GM23338 (cell line): ENCODE measurements around the gene STIP1. TPM values are rescaled to one million over a fixed set of nuclear protein-coding genes. Genes with fewer than 3 reads are reported as not detected.

ENCODE experiments used
- ATAC-seq: fragments of 200-7000 bp; cut with Tn5 transposase; 3 replicates; pipeline ENCODE4 v1.9.1; 2020
- DNase-seq: peaks from one replicate; pipeline ENCODE4 v3.0.0-alpha.2; 2015; ENCODE audit warnings: low spot score
- H2AFZ ChIP-seq: fragments of 200-600 bp; sonication (generic); 2 replicates; pipeline ENCODE4 v1.8.0; 2016; ENCODE audit warnings: antibody characterized with exemption, mild to moderate bottlenecking, moderate library complexity
- H3F3A ChIP-seq: fragments of 200-600 bp; sonication (generic); replicated peaks from 2 replicates; pipeline ENCODE4 v1.8.0; 2017; ENCODE audit warnings: antibody characterized with exemption, mixed run types, low read depth
- H3K27ac ChIP-seq: fragments of 200-600 bp; sonication (generic); 2 replicates; pipeline ENCODE4 v1.6.1; 2016; ENCODE audit warnings: low read depth
- H3K27me3 ChIP-seq: fragments of 200-600 bp; sonication (generic); 2 replicates; pipeline ENCODE4 v1.8.0; 2016; ENCODE audit warnings: mild to moderate bottlenecking, mixed run types, moderate library complexity; ENCODE audit not compliant: insufficient read depth
- H3K36me3 ChIP-seq: fragments of 200-600 bp; sonication (generic); 2 replicates; pipeline ENCODE4 v1.8.0; 2016; ENCODE audit warnings: mild to moderate bottlenecking; ENCODE audit not compliant: insufficient read depth
- H3K4me1 ChIP-seq: fragments of 200-600 bp; sonication (generic); 2 replicates; pipeline ENCODE4 v1.8.0; 2016; ENCODE audit warnings: mild to moderate bottlenecking, moderate library complexity; ENCODE audit not compliant: insufficient read depth
- H3K4me2 ChIP-seq: fragments of 200-600 bp; sonication (generic); 2 replicates; pipeline ENCODE4 v1.7.1; 2017; ENCODE audit warnings: mixed run types
- H3K4me3 ChIP-seq: fragments of 200-600 bp; sonication (generic); 2 replicates; pipeline ENCODE4 v1.6.1; 2016; ENCODE audit warnings: mixed run types
- H3K79me2 ChIP-seq: fragments of 200-600 bp; sonication (generic); replicated peaks from 2 replicates; pipeline ENCODE4 v1.8.0; 2017; ENCODE audit warnings: mild to moderate bottlenecking; ENCODE audit not compliant: insufficient read depth
- H3K9me2 ChIP-seq: fragments of 200-600 bp; sonication (generic); 2 replicates; pipeline ENCODE4 v1.8.0; 2017; ENCODE audit not compliant: insufficient read depth
- H4K20me1 ChIP-seq: fragments of 200-600 bp; sonication (generic); replicated peaks from 2 replicates; pipeline ENCODE4 v1.8.0; 2017; ENCODE audit warnings: mild to moderate bottlenecking; ENCODE audit not compliant: insufficient read depth
- H3K27ac Mint-ChIP-seq: 2 replicates; pipeline ENCODE4 v1.8.0; 2020; ENCODE audit warnings: inconsistent platforms, mild to moderate bottlenecking, moderate library complexity, mixed read lengths
- H3K27me3 Mint-ChIP-seq: 3 replicates; pipeline ENCODE4 v1.8.0; 2022; ENCODE audit warnings: low read depth, mild to moderate bottlenecking, moderate library complexity, mixed read lengths, inconsistent platforms; ENCODE audit not compliant: insufficient read depth, poor library complexity
- H3K36me3 Mint-ChIP-seq: 3 replicates; pipeline ENCODE4 v1.8.0; 2021; ENCODE audit warnings: low read depth, mild to moderate bottlenecking, inconsistent platforms, moderate library complexity, mixed read lengths
- H3K4me1 Mint-ChIP-seq: 3 replicates; pipeline ENCODE4 v1.8.0; 2020; ENCODE audit warnings: mild to moderate bottlenecking, inconsistent platforms, mixed read lengths
- H3K4me3 Mint-ChIP-seq: 3 replicates; pipeline ENCODE4 v1.8.0; 2021; ENCODE audit warnings: moderate library complexity, mild to moderate bottlenecking, inconsistent platforms, mixed read lengths
- H3K9me3 Mint-ChIP-seq: 3 replicates; pipeline ENCODE4 v1.8.0; 2020; ENCODE audit warnings: moderate library complexity, mild to moderate bottlenecking, inconsistent platforms, mixed read lengths
- CTCF ChIP-seq, 2 experiments: fragments of 200-600 bp in 1 of 2; sonication (generic) in 1 of 2; conservative IDR thresholded peaks; 2 replicates each; pipeline versions ENCODE4 v1.5.1 to v1.6.1; 2016 to 2017; ENCODE audit warnings: antibody characterized with exemption in 2 of 2, low read depth in 2 of 2, mild to moderate bottlenecking in 2 of 2, moderate library complexity in 1 of 2
- ETS1 ChIP-seq: IDR thresholded peaks from 2 replicates; pipeline ENCODE4 v1.6.1; 2016; ENCODE audit warnings: antibody characterized with exemption
- EZH2 ChIP-seq: fragments of 200-600 bp; sonication (generic); IDR thresholded peaks from one replicate; pipeline ENCODE4 v1.8.0; 2017; ENCODE audit warnings: antibody characterized with exemption, mild to moderate bottlenecking, low read depth; ENCODE audit not compliant: unreplicated experiment
- EZH2phosphoT487 ChIP-seq: fragments of 200-600 bp; sonication (generic); IDR thresholded peaks from one replicate; pipeline ENCODE4 v1.8.1; 2018; ENCODE audit warnings: antibody characterized with exemption; ENCODE audit not compliant: unreplicated experiment
- NANOG ChIP-seq: IDR thresholded peaks from 2 replicates; pipeline ENCODE4 v1.6.1; 2016; ENCODE audit warnings: antibody characterized with exemption, borderline replicate concordance
- POLR2AphosphoS5 ChIP-seq: IDR thresholded peaks from 2 replicates; pipeline ENCODE4 v1.6.1; 2016; ENCODE audit warnings: antibody characterized with exemption, low read depth
- STAT1 ChIP-seq: IDR thresholded peaks from one replicate; pipeline ENCODE4 v1.6.1; 2016; ENCODE audit warnings: antibody characterized with exemption; ENCODE audit not compliant: unreplicated experiment
- ZNF114 ChIP-seq: fragments of 250-450 bp; sonication (Bioruptor Pico); IDR thresholded peaks from 2 replicates; pipeline ENCODE4 v1.5.0; 2020; ENCODE audit warnings: mild to moderate bottlenecking, moderate library complexity
- ZNF331 ChIP-seq: fragments of 250-450 bp; sonication (Bioruptor Pico); IDR thresholded peaks from 2 replicates; pipeline ENCODE4 v1.5.0; 2020; ENCODE audit warnings: low read depth, mild to moderate bottlenecking, moderate library complexity
- polyA plus RNA-seq: library from polyadenylated mRNA; unstranded; fragments of >200 nt; fragmentation: Nextera tagmentation; extraction: Ambion mirVana; gene quantifications from 2 replicates; pipeline ENCODE4 v1.2.1, GENCODE V29; 2016
- total RNA-seq: library from RNA; depleted of rRNA; stranded (reverse); fragments of >200 nt; shearing (Covaris generic); gene quantifications from 2 replicates; pipeline ENCODE4 v1.2.3, GENCODE V29; 2014
- TF ChIP-seq, protein P1 (sequence below): IDR thresholded peaks from one replicate; pipeline ENCODE4 v1.6.1; 2018; ENCODE audit warnings: antibody characterized with exemption; ENCODE audit not compliant: unreplicated experiment

Gene STIP1
- total and polyA plus RNA-seq, 2 experiments from 2014 or later = 213 to 351 TPM

DNA sequence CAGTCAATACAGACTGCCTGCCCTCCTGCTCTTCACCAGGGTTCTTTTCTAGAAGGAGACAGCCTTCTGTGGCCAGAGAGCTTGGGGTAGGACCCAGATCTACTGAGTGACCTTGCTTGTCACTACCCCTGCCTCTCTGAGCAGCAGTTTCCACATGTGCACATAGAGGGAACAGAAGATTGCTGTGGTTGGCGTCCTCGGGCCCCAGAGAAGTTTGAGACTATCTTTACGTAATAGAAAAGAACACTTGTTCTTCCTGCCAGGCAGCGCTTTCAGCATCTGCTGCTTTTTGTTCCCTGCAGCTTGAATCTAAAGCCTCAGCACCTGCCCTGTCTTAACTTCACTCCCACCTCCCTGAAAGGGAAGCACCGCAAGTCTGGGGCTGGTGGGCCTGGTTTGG, 53.0 kb downstream of the STIP1 start (continued):
- TF ChIP-seq STAT1 (no peak), POLR2AphosphoS5 (no peak), ZNF114 (CRISPR knock-in tag) (no peak), ETS1 (no peak), EZH2 (no peak), NANOG (no peak), ZNF331 (CRISPR knock-in tag) (no peak)
- TF ChIP-seq, protein P1, sequence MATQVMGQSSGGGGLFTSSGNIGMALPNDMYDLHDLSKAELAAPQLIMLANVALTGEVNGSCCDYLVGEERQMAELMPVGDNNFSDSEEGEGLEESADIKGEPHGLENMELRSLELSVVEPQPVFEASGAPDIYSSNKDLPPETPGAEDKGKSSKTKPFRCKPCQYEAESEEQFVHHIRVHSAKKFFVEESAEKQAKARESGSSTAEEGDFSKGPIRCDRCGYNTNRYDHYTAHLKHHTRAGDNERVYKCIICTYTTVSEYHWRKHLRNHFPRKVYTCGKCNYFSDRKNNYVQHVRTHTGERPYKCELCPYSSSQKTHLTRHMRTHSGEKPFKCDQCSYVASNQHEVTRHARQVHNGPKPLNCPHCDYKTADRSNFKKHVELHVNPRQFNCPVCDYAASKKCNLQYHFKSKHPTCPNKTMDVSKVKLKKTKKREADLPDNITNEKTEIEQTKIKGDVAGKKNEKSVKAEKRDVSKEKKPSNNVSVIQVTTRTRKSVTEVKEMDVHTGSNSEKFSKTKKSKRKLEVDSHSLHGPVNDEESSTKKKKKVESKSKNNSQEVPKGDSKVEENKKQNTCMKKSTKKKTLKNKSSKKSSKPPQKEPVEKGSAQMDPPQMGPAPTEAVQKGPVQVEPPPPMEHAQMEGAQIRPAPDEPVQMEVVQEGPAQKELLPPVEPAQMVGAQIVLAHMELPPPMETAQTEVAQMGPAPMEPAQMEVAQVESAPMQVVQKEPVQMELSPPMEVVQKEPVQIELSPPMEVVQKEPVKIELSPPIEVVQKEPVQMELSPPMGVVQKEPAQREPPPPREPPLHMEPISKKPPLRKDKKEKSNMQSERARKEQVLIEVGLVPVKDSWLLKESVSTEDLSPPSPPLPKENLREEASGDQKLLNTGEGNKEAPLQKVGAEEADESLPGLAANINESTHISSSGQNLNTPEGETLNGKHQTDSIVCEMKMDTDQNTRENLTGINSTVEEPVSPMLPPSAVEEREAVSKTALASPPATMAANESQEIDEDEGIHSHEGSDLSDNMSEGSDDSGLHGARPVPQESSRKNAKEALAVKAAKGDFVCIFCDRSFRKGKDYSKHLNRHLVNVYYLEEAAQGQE = no peak

GRCh38 chr11:64239662-64240434, 53.9 kb downstream of the STIP1 start:
- no peak for ATAC-seq
- peaks cover 30% of the 10 kb centered on the region for H3K27me3 Mint-ChIP-seq
- H3K4me1 ChIP-seq = peaks cover 17% of the 10 kb centered on the region; the same call in 1 of the 2 replicates
- no peak for DNase-seq
- H3K27ac Mint-ChIP-seq = peak overlapping the region; percentile 98
- peaks cover 24% of the 10 kb centered on the region for H3K36me3 Mint-ChIP-seq
- TF ChIP-seq CTCF (conservative IDR thresholded peaks at IDR 0.05; ENCODE audit: low read depth in 2 of 2) (no peak), ZNF331 (CRISPR knock-in tag) (no peak), NANOG (no peak), EZH2phosphoT487 (no peak), ETS1 (no peak), POLR2AphosphoS5 (no peak)
- H3K4me2 ChIP-seq = peak overlapping the region; percentile 96
- H4K20me1 ChIP-seq = no peaks in the 10 kb centered on the region; the same call in 1 of the 2 replicates
- peak overlapping the region; percentile 92; the same call in 1 of the 2 replicates for H3K27ac ChIP-seq
- peaks cover 16% of the 10 kb centered on the region for H3K79me2 ChIP-seq
- no peak overlapping the region for H2AFZ ChIP-seq
- no peaks in the 10 kb centered on the region for H3K9me2 ChIP-seq
- H3F3A ChIP-seq = peaks cover 33% of the 10 kb centered on the region
- H3K36me3 ChIP-seq = no peaks in the 10 kb centered on the region
- H3K4me3 ChIP-seq = peak overlapping the region; percentile 97
- no peaks in the 10 kb centered on the region for H3K27me3 ChIP-seq
- no peaks in the 10 kb centered on the region for H3K9me3 Mint-ChIP-seq
- H3K4me3 Mint-ChIP-seq = peak overlapping the region; percentile 93
- H3K4me1 Mint-ChIP-seq = peaks cover 32% of the 10 kb centered on the region
